Skin of body (tissue), 2 donors: Measurements from ENCODE around the gene AUH. TPM values are rescaled to one million over a fixed set of nuclear protein-coding genes. Genes with fewer than 3 reads are reported as not detected.
"Not testable (repeated sequence)": the region's sequence is repeated elsewhere in the genome, so short reads cannot be mapped to it uniquely, and the experiment has no call there.

ENCODE experiments used
- DNase-seq: peaks from one replicate; lab custom pipeline; 2025; lab: John Stamatoyannopoulos, UW
- total RNA-seq: library from RNA; depleted of rRNA; stranded (reverse); fragments of >200 nt; gene quantifications from one replicate; pipeline ENCODE4 v1.2.3, GENCODE V29; 2014

Gene AUH
- total RNA-seq, 1 donor from 2014 or later, result 30.0 TPM

GRCh38 chr9:91210318-91210717 lies 151.4 kb downstream of the AUH start:
- no peak for DNase-seq

GRCh38 chr9:91208837-91209236 lies 152.9 kb downstream of the AUH start:
- no peak for DNase-seq

- no peak for DNase-seq
Observed at GRCh38 chr9:91208419-91208745, 153.3 kb downstream of the AUH start.

GRCh38 chr9:91207729-91208418 lies 153.8 kb downstream of the AUH start:
- peak; percentile 61 for DNase-seq

- DNase-seq, result no peak
Observed at GRCh38 chr9:91207397-91207728, 154.4 kb downstream of the AUH start.

GRCh38 chr9:91206806-91207205 lies 154.9 kb downstream of the AUH start:
- no peak for DNase-seq

GRCh38 chr9:91202736-91203283 lies 158.9 kb downstream of the AUH start:
- DNase-seq, result no peak

GRCh38 chr9:91200692-91201336 lies 160.9 kb downstream of the AUH start:
- DNase-seq, result no peak

GRCh38 chr9:91199739-91200497 lies 161.8 kb downstream of the AUH start:
- DNase-seq, result no peak

- not testable (repeated sequence) for DNase-seq
Observed at GRCh38 chr9:91198881-91199280, 162.8 kb downstream of the AUH start.

GRCh38 chr9:91198405-91198804 lies 163.3 kb downstream of the AUH start:
- no peak for DNase-seq

GRCh38 chr9:91197232-91198181 lies 164.2 kb downstream of the AUH start:
- DNase-seq, result peak; percentile 99

GRCh38 chr9:91196103-91196950 lies 165.4 kb downstream of the AUH start:
- DNase-seq, result peak; percentile 77

GRCh38 chr9:91195372-91196012 lies 166.2 kb downstream of the AUH start:
- DNase-seq, result no peak

GRCh38 chr9:91193658-91194391 lies 167.9 kb downstream of the AUH start:
- DNase-seq, result peak; percentile 65

GRCh38 chr9:91193087-91193657 lies 168.5 kb downstream of the AUH start:
- DNase-seq, result peak; percentile 89

- DNase-seq, result peak; percentile 67
Observed at GRCh38 chr9:91192381-91193086, 169.2 kb downstream of the AUH start.
